Kidney epithelial cell (primary cell): ENCODE measurements around the gene SMU1. TPM values are rescaled to one million over a fixed set of nuclear protein-coding genes. Genes with fewer than 3 reads are reported as not detected.
A peak's percentile ranks its signal among the peaks of the same experiment; 100 is the strongest.

ENCODE experiments used
- DNase-seq: peaks from one replicate; pipeline ENCODE4 v3.0.0-alpha.2; 2010; ENCODE audit warnings: low read depth
- H3K27me3 ChIP-seq: 2 replicates; pipeline ENCODE4 v1.6.0; 2011; ENCODE audit warnings: low read length; ENCODE audit not compliant: control insufficient read depth, insufficient read depth
- H3K36me3 ChIP-seq: 2 replicates; pipeline ENCODE4 v1.5.1; 2011; ENCODE audit warnings: low read length; ENCODE audit not compliant: control insufficient read depth, insufficient read depth
- H3K4me3 ChIP-seq: 2 replicates; pipeline ENCODE4 v1.5.1; 2011; ENCODE audit warnings: low read depth, mild to moderate bottlenecking, control low read depth, low read length
- total RNA-seq: library from RNA; depleted of rRNA; stranded (reverse); fragments of >200 nt; gene quantifications from 2 replicates; pipeline ENCODE4 v1.2.3, GENCODE V29; 2015
- TF ChIP-seq, protein P1 (sequence below): IDR thresholded peaks from 2 replicates; pipeline ENCODE4 v1.5.1; 2011; ENCODE audit warnings: mild to moderate bottlenecking, moderate library complexity, low read length, control low read depth, inconsistent platforms; ENCODE audit not compliant: insufficient read depth, poor library complexity, severe bottlenecking

Gene SMU1
- total RNA-seq, 1 donor from 2014 or later: 18.9 TPM

DNA sequence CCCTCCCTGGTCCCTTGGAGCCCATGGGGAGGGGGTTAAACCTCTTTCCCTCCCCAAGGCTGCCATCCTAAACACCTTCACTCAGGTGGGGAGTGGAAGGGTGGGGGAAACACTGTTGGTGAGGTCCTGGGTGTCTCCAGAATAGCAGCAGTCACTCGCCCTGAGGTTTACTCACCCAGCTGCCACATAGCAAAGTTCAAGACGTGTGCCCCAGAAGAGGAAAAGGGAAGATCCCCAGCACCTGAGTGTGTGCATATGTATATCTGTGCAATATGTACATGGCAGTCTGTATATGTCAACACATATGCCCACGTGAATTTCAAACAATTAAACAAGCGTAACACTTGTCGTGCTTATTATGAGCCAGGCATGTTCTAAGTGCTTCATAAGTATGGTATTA lies 31.3 kb upstream of the SMU1 start:
- Histone ChIP-seq H3K36me3 (no peaks in the 10 kb centered on the region), H3K4me3 (no peak overlapping the region), H3K27me3 (no peaks in the 10 kb centered on the region)
- TF ChIP-seq, protein P1, sequence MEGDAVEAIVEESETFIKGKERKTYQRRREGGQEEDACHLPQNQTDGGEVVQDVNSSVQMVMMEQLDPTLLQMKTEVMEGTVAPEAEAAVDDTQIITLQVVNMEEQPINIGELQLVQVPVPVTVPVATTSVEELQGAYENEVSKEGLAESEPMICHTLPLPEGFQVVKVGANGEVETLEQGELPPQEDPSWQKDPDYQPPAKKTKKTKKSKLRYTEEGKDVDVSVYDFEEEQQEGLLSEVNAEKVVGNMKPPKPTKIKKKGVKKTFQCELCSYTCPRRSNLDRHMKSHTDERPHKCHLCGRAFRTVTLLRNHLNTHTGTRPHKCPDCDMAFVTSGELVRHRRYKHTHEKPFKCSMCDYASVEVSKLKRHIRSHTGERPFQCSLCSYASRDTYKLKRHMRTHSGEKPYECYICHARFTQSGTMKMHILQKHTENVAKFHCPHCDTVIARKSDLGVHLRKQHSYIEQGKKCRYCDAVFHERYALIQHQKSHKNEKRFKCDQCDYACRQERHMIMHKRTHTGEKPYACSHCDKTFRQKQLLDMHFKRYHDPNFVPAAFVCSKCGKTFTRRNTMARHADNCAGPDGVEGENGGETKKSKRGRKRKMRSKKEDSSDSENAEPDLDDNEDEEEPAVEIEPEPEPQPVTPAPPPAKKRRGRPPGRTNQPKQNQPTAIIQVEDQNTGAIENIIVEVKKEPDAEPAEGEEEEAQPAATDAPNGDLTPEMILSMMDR: no peak
- no peak for DNase-seq

DNA sequence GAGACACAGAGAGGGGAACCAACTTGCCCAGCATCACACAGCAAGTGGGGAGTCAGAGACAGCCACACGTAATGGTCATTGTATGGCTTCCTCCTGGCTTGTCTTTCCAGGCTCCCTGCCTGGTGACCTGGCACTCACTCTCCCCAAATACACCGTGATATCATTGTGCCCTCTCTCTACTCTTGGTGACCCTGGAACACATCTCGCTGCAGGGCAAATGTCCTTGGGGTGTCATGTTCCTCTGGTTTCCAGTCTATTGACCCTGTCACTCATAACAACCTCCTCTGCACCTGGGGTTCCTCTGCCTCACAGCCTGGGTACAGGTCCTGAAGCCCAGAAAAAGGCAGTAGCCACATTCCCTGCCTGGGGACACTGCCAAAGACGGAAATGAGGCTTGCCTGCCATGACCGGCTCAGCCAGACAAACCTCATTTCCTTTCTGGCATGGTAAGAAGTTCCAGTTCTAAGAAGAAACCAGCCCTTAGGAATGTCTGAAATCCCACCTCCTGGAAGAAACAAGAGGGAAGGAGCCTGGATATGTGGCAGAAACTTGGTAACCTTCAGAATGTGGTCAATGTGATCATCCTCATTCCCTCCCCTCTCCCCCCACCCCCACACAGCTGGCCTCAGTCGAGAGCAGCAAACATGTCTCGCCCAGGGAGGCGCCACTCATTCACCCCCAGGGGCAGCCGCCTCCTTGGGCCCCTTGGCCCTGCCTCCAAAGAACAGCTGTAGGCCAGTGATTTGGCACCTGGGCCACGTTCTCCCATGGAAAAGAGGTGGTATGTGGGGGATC lies 30.6 kb upstream of the SMU1 start:
- Histone ChIP-seq H3K27me3 (no peaks in the 10 kb centered on the region), H3K36me3 (no peaks in the 10 kb centered on the region), H3K4me3 (no peak overlapping the region)
- peak; percentile 45 for DNase-seq
- TF ChIP-seq, protein P1: no peak

DNA sequence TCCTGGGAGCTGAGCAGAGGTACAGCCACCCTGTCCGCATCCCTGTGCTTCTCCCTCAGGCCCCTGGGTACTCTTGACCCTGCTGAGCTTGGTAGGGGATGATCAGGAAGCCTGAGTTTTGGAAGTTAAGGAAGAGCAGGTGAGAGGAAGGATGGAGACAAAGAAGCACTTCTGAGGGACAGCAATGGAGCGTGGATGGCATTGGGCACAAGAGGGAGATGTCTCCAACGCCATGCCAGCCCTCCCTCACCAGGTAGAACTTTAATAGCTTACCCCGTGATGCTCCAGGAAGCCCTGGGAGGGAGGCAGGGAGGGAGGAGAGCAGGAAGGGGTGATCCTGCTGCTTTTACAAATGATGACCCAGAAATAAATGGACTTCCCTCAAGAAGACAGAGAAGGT lies 29.9 kb upstream of the SMU1 start:
- no peak for DNase-seq
- no peak overlapping the region for H3K4me3 ChIP-seq
- H3K36me3 ChIP-seq: no peaks in the 10 kb centered on the region
- no peaks in the 10 kb centered on the region for H3K27me3 ChIP-seq
- TF ChIP-seq, protein P1: no peak

DNA sequence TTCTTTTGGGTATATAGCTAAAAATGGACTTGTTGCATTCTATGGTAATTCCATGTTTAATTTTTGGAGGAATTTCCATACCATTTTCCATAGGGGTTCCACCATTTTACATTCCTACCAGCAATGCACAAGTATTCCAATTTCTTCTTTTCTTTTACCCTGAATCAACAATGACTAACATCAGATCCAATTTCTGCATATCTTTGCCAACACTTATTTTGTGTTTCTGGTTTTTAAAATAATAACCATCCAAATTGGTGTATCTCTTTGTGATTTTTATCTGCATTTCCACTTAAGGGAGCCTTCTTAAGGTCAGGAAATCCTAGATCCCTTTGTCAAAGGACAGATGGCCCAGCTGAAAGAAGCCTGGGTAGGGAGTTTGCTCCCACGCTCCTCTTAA lies 29.5 kb upstream of the SMU1 start:
- no peak overlapping the region for H3K4me3 ChIP-seq
- no peaks in the 10 kb centered on the region for H3K27me3 ChIP-seq
- no peaks in the 10 kb centered on the region for H3K36me3 ChIP-seq
- TF ChIP-seq, protein P1: no peak
- no peak for DNase-seq

DNA sequence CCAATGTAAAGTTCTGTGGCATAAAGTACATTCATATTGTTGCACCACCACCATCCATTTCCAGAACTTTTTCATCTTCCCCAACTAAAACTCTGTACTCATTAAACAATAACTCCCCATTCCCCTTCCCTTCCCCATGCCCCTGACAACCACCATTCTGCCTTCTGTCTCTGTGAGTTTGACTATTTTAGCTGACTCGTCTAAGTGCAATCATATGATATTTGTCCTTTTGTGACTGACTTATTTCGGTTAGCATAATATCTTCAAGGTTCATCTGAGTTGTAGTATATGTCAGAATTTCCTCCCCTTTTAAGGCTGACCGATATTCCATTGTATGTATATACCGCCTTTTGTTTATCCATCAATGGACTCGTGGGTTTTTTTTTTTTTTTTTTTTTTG lies 29.0 kb upstream of the SMU1 start:
- DNase-seq: no peak
- TF ChIP-seq, protein P1: no peak
- no peaks in the 10 kb centered on the region for H3K36me3 ChIP-seq
- H3K27me3 ChIP-seq: no peaks in the 10 kb centered on the region
- H3K4me3 ChIP-seq: no peak overlapping the region

DNA sequence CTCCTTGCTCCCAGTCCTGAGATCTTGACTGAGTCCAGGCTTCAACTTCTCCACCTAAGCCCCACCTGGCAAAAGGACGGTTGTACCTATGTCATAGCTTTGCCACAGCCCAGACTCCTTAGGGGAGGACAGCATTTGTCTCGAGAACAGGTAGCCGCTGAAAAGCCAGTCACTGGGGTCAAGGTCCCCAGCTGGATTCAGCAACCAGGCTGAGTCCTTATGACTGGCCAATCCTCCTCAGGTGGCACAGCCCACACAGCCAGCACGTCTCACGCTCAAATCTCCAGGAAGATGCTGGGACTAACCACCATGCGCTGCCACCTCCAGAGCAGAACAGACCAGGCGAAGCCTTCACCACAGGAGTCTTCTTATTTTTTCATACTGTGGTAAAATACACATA lies 27.9 kb upstream of the SMU1 start:
- TF ChIP-seq, protein P1: no peak
- no peak overlapping the region for H3K4me3 ChIP-seq

More for the DNA sequence above, 27.9 kb upstream of the SMU1 start:
- no peaks in the 10 kb centered on the region for H3K27me3 ChIP-seq
- DNase-seq: no peak
- no peaks in the 10 kb centered on the region for H3K36me3 ChIP-seq
